NCI-H2196 treated with DMSO at 0.1 percent for 48 hours (cell line): ENCODE data around the gene MROH8.

Source experiments
- DNase-seq: peaks from one replicate; lab custom pipeline; 2025; ENCODE audit not compliant: unreplicated experiment; lab: John Stamatoyannopoulos, UW

MROH8 gene

GRCh38 chr20:37200376-37200775 lies 21.0 kb upstream of the MROH8 start:
- DNase-seq: no peak

GRCh38 chr20:37198932-37199660 lies 19.7 kb upstream of the MROH8 start:
- no peak for DNase-seq

GRCh38 chr20:37194621-37195417 lies 15.5 kb upstream of the MROH8 start:
- no peak for DNase-seq

GRCh38 chr20:37193821-37194220 lies 14.5 kb upstream of the MROH8 start:
- DNase-seq: no peak

GRCh38 chr20:37193226-37193625 lies 13.9 kb upstream of the MROH8 start:
- DNase-seq: no peak

- DNase-seq: peak; percentile 79
Measured at GRCh38 chr20:37192137-37192854, 12.9 kb upstream of the MROH8 start.

- DNase-seq: no peak
Measured at GRCh38 chr20:37190354-37191112, 11.2 kb upstream of the MROH8 start.

GRCh38 chr20:37189416-37190016 lies 10.2 kb upstream of the MROH8 start:
- no peak for DNase-seq

- DNase-seq: no peak
Measured at GRCh38 chr20:37188787-37189186, 9.4 kb upstream of the MROH8 start.

- no peak for DNase-seq
Measured at GRCh38 chr20:37185686-37186085, 6.3 kb upstream of the MROH8 start.

- DNase-seq: no peak
Measured at GRCh38 chr20:37179683-37180524, 556 bp upstream of the MROH8 start.

GRCh38 chr20:37172836-37173235 lies 6.5 kb downstream of the MROH8 start:
- no peak for DNase-seq

GRCh38 chr20:37166867-37167266 lies 12.5 kb downstream of the MROH8 start:
- DNase-seq: no peak

- DNase-seq: no peak
Measured at GRCh38 chr20:37165031-37165430, 14.3 kb downstream of the MROH8 start.

- DNase-seq: no peak
Measured at GRCh38 chr20:37163832-37164554, 15.4 kb downstream of the MROH8 start.

GRCh38 chr20:37162646-37163045 lies 16.7 kb downstream of the MROH8 start:
- DNase-seq: no peak

- DNase-seq: no peak
Measured at GRCh38 chr20:37161830-37162549, 17.4 kb downstream of the MROH8 start.

GRCh38 chr20:37160683-37161082 lies 18.7 kb downstream of the MROH8 start:
- no peak for DNase-seq
